Neural cell (in vitro differentiated cells): Measurements from ENCODE around the gene MAML2.

Source experiments
- POLR2AphosphoS5 ChIP-seq: IDR thresholded peaks from 2 replicates; pipeline ENCODE4 v1.6.1; 2012
- TF ChIP-seq, protein P1 (sequence below): fragments of 450-650 bp; IDR thresholded peaks from 2 replicates; pipeline ENCODE4 v1.5.1; 2014; ENCODE audit warnings: antibody characterized with exemption, mild to moderate bottlenecking, moderate library complexity; ENCODE audit not compliant: poor library complexity, severe bottlenecking

GRCh38 chr11:96085319-96085930, 257.6 kb downstream of the MAML2 start:
- TF ChIP-seq POLR2AphosphoS5 = no peak
- TF ChIP-seq, protein P1, sequence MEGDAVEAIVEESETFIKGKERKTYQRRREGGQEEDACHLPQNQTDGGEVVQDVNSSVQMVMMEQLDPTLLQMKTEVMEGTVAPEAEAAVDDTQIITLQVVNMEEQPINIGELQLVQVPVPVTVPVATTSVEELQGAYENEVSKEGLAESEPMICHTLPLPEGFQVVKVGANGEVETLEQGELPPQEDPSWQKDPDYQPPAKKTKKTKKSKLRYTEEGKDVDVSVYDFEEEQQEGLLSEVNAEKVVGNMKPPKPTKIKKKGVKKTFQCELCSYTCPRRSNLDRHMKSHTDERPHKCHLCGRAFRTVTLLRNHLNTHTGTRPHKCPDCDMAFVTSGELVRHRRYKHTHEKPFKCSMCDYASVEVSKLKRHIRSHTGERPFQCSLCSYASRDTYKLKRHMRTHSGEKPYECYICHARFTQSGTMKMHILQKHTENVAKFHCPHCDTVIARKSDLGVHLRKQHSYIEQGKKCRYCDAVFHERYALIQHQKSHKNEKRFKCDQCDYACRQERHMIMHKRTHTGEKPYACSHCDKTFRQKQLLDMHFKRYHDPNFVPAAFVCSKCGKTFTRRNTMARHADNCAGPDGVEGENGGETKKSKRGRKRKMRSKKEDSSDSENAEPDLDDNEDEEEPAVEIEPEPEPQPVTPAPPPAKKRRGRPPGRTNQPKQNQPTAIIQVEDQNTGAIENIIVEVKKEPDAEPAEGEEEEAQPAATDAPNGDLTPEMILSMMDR = no peak
